Adrenal gland (tissue), 12 donors: ENCODE data around the gene MS4A4A. TPM values are rescaled to one million over a fixed set of nuclear protein-coding genes. Genes with fewer than 3 reads are reported as not detected.

ENCODE experiments used
- DNase-seq, 7 donors: peaks; one replicate each; pipeline ENCODE4 v3.0.0-alpha.2; 2019 to 2020
- H3K27ac ChIP-seq, 5 donors: fragments of 200-600 bp; sonication (generic) in 4 of 5; 1 replicate in 3 of 5; 2 replicates in 2 of 5; pipeline versions ENCODE4 v1.5.1 to v1.8.0; 2016 to 2020; ENCODE audit warnings: mild to moderate bottlenecking in 1 of 5
- H3K27me3 ChIP-seq: fragments of 200-600 bp; 2 replicates; pipeline ENCODE4 v1.8.0; 2021
- H3K36me3 ChIP-seq, 2 donors: fragments of 200-600 bp; replicated peaks in 1 of 2; 1 replicate in 1 of 2; 2 replicates in 1 of 2; pipeline versions ENCODE4 v1.5.1 to v1.8.0; 2018 to 2022
- H3K4me1 ChIP-seq, 2 donors: fragments of 200-600 bp; replicated peaks in 1 of 2; 1 replicate in 1 of 2; 2 replicates in 1 of 2; pipeline versions ENCODE4 v1.5.1 to v1.8.0; 2018 to 2021
- H3K4me3 ChIP-seq, 4 donors: fragments of 200-600 bp; sonication (generic) in 3 of 4; one replicate each; pipeline ENCODE4 v1.5.1; 2016 to 2018
- H3K9me3 ChIP-seq, 3 donors: fragments of 200-600 bp; sonication (generic) in 1 of 3; replicated peaks in 1 of 3; 1 replicate in 2 of 3; 2 replicates in 1 of 3; pipeline versions ENCODE4 v1.5.1 to v1.8.0; 2016 to 2021
- POLR2A ChIP-seq, 2 donors: fragments of 450-650 bp; IDR thresholded peaks; one replicate each; pipeline ENCODE4 v1.6.1; 2017; ENCODE audit warnings: antibody characterized with exemption in 2 of 2, mild to moderate bottlenecking in 2 of 2, moderate library complexity in 1 of 2
- WGBS, 4 donors: extraction: QIAGEN DNeasy Blood & Tissue Kit in 2 of 4; methylation state at CpG; one replicate each; pipeline versions ENCODE4 v1.1.5 to v1.1.7; 2013 to 2017; 5-methylcytosine and 5-hydroxymethylcytosine counted together
- intact Hi-C, 2 donors: fragments of 100-400 bp; cut with DNase I; formaldehyde crosslinking; loops; one replicate each; pipeline versions ENCODE4 v1.14.1 to v1.15.0; 2022 to 2023
- polyA plus RNA-seq, 3 donors: library from polyadenylated mRNA; stranded (reverse); fragments of 200-250 nt in 2 of 3; fragments of 350-450 nt in 1 of 3; fragmentation: Illumina TruSeq in 1 of 3; extraction: RNeasy Lipid Tissue Mini Kit (QIAGEN cat#74804) in 1 of 3; gene quantifications; one replicate each; pipeline ENCODE4 v1.2.3, GENCODE V29; 2013 to 2014
- total RNA-seq, 9 donors: library from RNA; depleted of rRNA in 4 of 9; stranded (reverse); fragments of >200 nt in 4 of 9; fragments of 120-200 nt in 1 of 9; fragmentation: NEBNext Ultra II Directional in 1 of 9; extraction: Animal tissue kit (Norgen Biotek cat#: 25700) in 1 of 9; gene quantifications; one replicate each; pipeline versions ENCODE4 v1.1.0 to v1.2.4, GENCODE V29; 2013 to 2023
- TF ChIP-seq, protein P1 (sequence below), 6 experiments: fragments of 450-650 bp in 4 of 6; fragments of 200-600 bp in 2 of 6; sonication (generic) in 1 of 6; IDR thresholded peaks; 1 replicate in 5 of 6; 2 replicates in 1 of 6; pipeline versions ENCODE4 v1.5.1 to v1.8.0; 2016 to 2021; ENCODE audit warnings: antibody characterized with exemption in 6 of 6, mild to moderate bottlenecking in 2 of 6, moderate library complexity in 1 of 6
- donor health status: healthy with polysubstance abuse.
- donor health status: Bipolar disorder and iron deficiency.
- donor health status: DM: yes; HTN: yes; CAD: no.
- donor health status: DM: no; HTN: no; CAD: no.
- donor health status: DM: no; HTN: no; CAD: no.
- donor health status: DM: yes; HTN: yes; CAD: no.

The MS4A4A gene
- total and polyA plus RNA-seq, 12 donors = 4.0 to 120 (median 50.3) TPM

DNA sequence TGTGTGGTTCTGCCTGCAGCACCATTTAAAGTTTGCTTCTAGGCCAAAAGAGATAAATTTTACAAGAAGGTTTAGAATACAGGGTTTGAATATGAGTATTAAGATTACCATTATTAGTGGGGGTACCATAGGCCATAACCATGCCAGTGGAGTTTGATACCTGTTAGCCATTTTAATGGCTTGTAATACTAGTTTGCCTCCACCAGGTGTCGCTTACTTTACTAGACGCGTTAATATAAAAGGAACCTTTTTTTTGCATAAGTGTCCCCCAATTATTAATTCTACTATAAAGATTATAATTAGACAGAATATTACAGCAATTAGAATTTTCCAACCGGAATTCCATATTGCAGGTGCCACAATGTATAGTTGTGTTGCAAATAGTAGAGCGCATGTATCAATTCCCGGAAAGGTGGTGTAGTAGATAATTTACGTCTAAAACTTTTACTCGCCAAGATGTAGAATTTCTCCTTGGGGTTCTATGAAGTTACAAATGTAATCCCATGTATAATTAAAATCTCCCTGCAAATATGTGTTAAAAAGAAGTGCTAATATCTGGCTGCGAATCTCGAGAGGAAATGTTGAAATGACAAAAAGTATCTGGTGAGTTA, 62.7 kb downstream of the MS4A4A start:
- no peak overlapping the region for H3K27ac ChIP-seq
- no peak for TF ChIP-seq POLR2A (IDR thresholded peaks at IDR 0.05)
- TF ChIP-seq, protein P1, sequence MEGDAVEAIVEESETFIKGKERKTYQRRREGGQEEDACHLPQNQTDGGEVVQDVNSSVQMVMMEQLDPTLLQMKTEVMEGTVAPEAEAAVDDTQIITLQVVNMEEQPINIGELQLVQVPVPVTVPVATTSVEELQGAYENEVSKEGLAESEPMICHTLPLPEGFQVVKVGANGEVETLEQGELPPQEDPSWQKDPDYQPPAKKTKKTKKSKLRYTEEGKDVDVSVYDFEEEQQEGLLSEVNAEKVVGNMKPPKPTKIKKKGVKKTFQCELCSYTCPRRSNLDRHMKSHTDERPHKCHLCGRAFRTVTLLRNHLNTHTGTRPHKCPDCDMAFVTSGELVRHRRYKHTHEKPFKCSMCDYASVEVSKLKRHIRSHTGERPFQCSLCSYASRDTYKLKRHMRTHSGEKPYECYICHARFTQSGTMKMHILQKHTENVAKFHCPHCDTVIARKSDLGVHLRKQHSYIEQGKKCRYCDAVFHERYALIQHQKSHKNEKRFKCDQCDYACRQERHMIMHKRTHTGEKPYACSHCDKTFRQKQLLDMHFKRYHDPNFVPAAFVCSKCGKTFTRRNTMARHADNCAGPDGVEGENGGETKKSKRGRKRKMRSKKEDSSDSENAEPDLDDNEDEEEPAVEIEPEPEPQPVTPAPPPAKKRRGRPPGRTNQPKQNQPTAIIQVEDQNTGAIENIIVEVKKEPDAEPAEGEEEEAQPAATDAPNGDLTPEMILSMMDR (IDR thresholded peaks at IDR 0.05) = peak in 5 of 6 experiments; percentile 23 to 46 (median 26)
- no peak overlapping the region for H3K4me3 ChIP-seq
- DNase-seq = no peak
- WGBS, 4 donors = 67 to 69% (median 68%) methylated on average over 10 of the region's 10 CpGs
- no peaks in the 10 kb centered on the region for H3K36me3 ChIP-seq
- intact Hi-C loops = no loop called here
- no peaks in the 10 kb centered on the region for H3K27me3 ChIP-seq
- no peaks in the 10 kb centered on the region for H3K9me3 ChIP-seq
- H3K4me1 ChIP-seq = no peaks in the 10 kb centered on the region

DNA sequence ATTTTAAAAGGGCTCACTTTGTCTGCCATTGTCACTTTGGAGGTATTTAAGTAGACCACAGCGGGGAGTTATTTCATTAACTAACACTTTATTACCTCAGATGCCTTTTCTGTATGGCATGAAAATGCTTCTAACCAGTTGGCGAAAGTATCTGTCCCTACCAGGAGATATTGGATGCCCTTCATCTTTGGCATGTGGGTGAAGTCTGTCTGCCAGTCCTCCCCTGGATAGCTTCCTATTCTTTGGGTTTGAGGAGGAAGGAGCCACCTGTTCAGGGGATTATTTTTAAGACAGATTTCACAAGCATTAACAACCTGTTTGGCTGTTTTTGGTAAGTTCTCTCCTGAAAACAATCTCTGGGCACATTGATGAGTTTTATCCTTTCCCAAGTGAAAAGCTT, 63.7 kb downstream of the MS4A4A start:
- DNase-seq = no peak

DNA sequence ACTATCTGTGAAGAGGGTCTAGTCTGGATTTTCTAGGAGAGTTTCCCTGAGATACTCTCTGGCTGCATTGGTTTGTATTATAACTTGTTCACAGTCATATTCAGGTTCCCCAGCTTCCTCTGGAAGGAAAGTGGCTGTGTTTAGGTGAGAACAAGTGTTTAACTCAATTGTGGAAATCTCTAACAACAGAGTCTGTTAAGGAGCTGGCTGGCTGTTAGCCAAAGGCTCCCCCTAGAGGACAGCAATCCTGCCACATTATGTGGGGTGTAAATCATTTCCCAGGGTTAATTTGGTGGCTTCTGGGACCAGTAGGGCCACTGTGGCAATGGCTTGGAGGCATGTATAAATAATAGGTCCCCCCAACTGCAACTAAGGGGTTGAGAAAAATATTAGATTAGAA, 65.0 kb downstream of the MS4A4A start:
- H3K4me1 ChIP-seq = no peaks in the 10 kb centered on the region
- peak in 5 of 7 donors; percentile 20 to 56 (median 44) for DNase-seq
- H3K4me3 ChIP-seq = no peak overlapping the region
- H3K36me3 ChIP-seq = no peaks in the 10 kb centered on the region
- no peaks in the 10 kb centered on the region for H3K27me3 ChIP-seq
- no peaks in the 10 kb centered on the region for H3K9me3 ChIP-seq
- intact Hi-C loops = no loop called here
- TF ChIP-seq, protein P1 (IDR thresholded peaks at IDR 0.05) = peak in 4 of 6 experiments; percentile 11 to 38 (median 26)
- no peak for TF ChIP-seq POLR2A (IDR thresholded peaks at IDR 0.05)
- H3K27ac ChIP-seq = no peak overlapping the region

More for the DNA sequence above, 63.7 kb downstream of the MS4A4A start:
- Histone ChIP-seq H3K36me3 (no peaks in the 10 kb centered on the region), H3K9me3 (no peaks in the 10 kb centered on the region), H3K27me3 (no peaks in the 10 kb centered on the region), H3K27ac (no peak overlapping the region), H3K4me3 (no peak overlapping the region), H3K4me1 (no peaks in the 10 kb centered on the region)
- 88 to 96% (median 90%) methylated on average over 2 of the region's 2 CpGs for WGBS, 4 donors
- TF ChIP-seq POLR2A (IDR thresholded peaks at IDR 0.05) = no peak
- TF ChIP-seq, protein P1 (IDR thresholded peaks at IDR 0.05) = no peak
- intact Hi-C loops = no loop called here

DNA sequence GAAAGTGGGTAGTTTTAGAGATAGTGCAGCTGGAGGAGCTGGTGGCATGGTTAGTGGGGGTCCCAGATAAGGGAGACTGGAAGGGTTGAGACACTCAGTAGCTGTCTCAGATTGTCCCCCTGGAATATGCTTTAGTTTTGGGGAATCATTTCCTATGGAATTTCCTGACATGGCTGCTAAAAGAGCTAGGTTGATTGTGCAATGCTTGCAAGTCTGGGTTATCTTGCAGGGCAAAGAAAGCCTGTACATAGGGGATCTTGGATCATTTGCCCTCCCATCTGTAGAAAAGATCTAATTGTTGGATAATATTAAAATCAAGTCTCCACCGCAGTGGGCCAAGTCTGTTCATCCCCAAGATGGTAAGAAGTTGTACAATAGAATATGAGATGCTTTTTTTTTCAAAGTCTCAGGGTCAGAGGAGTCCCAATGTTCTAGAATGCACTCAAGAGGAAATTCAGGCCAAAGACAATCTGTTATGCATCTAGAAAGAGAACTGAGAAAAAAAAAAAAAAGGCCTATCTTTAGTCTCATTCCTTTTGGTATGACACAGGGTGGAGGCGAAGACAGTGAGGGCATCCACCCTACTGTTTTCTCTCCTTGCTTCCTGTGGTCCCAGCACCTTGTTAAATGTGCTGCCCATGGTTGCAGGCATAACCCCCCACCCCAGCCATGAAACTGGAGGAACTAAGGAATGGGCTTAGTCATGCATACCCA, 66.8 kb downstream of the MS4A4A start:
- Histone ChIP-seq H3K36me3 (no peaks in the 10 kb centered on the region), H3K4me3 (no peak overlapping the region), H3K27me3 (no peaks in the 10 kb centered on the region), H3K27ac (no peak overlapping the region), H3K9me3 (no peaks in the 10 kb centered on the region), H3K4me1 (no peaks in the 10 kb centered on the region)
- 76 to 92% (median 85%) methylated on average over 2 of the region's 2 CpGs for WGBS, 4 donors
- intact Hi-C loops = no loop called here
- no peak for DNase-seq
- TF ChIP-seq, protein P1 (IDR thresholded peaks at IDR 0.05) = no peak
- TF ChIP-seq POLR2A (IDR thresholded peaks at IDR 0.05) = no peak
